GM13977 (cell line): Measurements from ENCODE around the gene CNTNAP2.

Experiments used
- DNase-seq: peaks from one replicate; pipeline ENCODE4 v3.0.0; 2012; ENCODE audit warnings: low spot score
- CTCF ChIP-seq: IDR thresholded peaks from 2 replicates; pipeline ENCODE4 v1.5.1; 2012; ENCODE audit warnings: mild to moderate bottlenecking, control low read depth; ENCODE audit not compliant: insufficient read depth; ENCODE audit errors: extremely low read depth, missing control alignments
- in situ Hi-C: fragments of 300-500 bp; cut with MboI; formaldehyde crosslinking; loops from one replicate; pipeline ENCODE4 v1.12.0; 2022; ENCODE audit warnings: low sequenced_read_pairs, low pct_unique_long_range_greater_than_20kb, mixed read lengths, inconsistent platforms; ENCODE audit not compliant: unreplicated experiment

The CNTNAP2 gene

GRCh38 chr7:146713205-146713604, 596.6 kb downstream of the CNTNAP2 start:
- no peak for TF ChIP-seq CTCF

GRCh38 chr7:146713934-146714333, 597.3 kb downstream of the CNTNAP2 start:
- TF ChIP-seq CTCF, result no peak
- no peak for DNase-seq
- in situ Hi-C loops, result no loop called here

More at GRCh38 chr7:146713205-146713604, 596.6 kb downstream of the CNTNAP2 start:
- in situ Hi-C loops, result no loop called here
- DNase-seq, result no peak

- in situ Hi-C loops, result no loop called here
- no peak for DNase-seq
- TF ChIP-seq CTCF, result no peak
These were observed 603.6 kb downstream of the CNTNAP2 start for GRCh38 chr7:146720195-146720594.

GRCh38 chr7:146722986-146723385, 606.4 kb downstream of the CNTNAP2 start:
- in situ Hi-C loops, result no loop called here
- TF ChIP-seq CTCF, result no peak
- DNase-seq, result no peak

- DNase-seq, result no peak
- no peak for TF ChIP-seq CTCF
- in situ Hi-C loops, result no loop called here
These were observed 608.9 kb downstream of the CNTNAP2 start for GRCh38 chr7:146725520-146725919.

- TF ChIP-seq CTCF, result no peak
These were observed 611.5 kb downstream of the CNTNAP2 start for GRCh38 chr7:146728141-146728540.

GRCh38 chr7:146728611-146729010, 612.0 kb downstream of the CNTNAP2 start:
- DNase-seq, result no peak
- no peak for TF ChIP-seq CTCF
- in situ Hi-C loops, result no loop called here

More at GRCh38 chr7:146728141-146728540, 611.5 kb downstream of the CNTNAP2 start:
- in situ Hi-C loops, result no loop called here
- no peak for DNase-seq
